ENCODE results near the gene CCRL2.

CCRL2 gene

GRCh38 chr3:46406788-46407611 is at the start of gene CCRL2, which contains the start of gene CCR5AS:
Gene CCRL2, plus strand, starts transcription at chr3:46407259. Its CDS starts 821 bp downstream, at chr3:46408080.
Gene CCR5AS, minus strand, starts transcription at chr3:46407066.
- no peak for DNase-seq

GRCh38 chr3:46358466-46358865 is 48.6 kb upstream of the CCRL2 start:
- DNase-seq, result no peak

GRCh38 chr3:46359733-46360493 is 47.1 kb upstream of the CCRL2 start:
- no peak for DNase-seq

- DNase-seq, result no peak
These were observed 46.2 kb upstream of the CCRL2 start for GRCh38 chr3:46360907-46361306.

GRCh38 chr3:46361408-46362283 is 45.4 kb upstream of the CCRL2 start:
- DNase-seq, result no peak

GRCh38 chr3:46365041-46365440 is 42.0 kb upstream of the CCRL2 start:
- no peak for DNase-seq

- no peak for DNase-seq
These were observed 41.1 kb upstream of the CCRL2 start for GRCh38 chr3:46365737-46366524.

- no peak for DNase-seq
These were observed 39.2 kb upstream of the CCRL2 start for GRCh38 chr3:46367811-46368210.

GRCh38 chr3:46368569-46368968 is 38.5 kb upstream of the CCRL2 start:
- DNase-seq, result no peak

GRCh38 chr3:46369151-46369550 is 37.9 kb upstream of the CCRL2 start:
- no peak for DNase-seq

GRCh38 chr3:46369675-46370132 is 37.4 kb upstream of the CCRL2 start:
- no peak for DNase-seq

- no peak for DNase-seq
These were observed 36.1 kb upstream of the CCRL2 start, which contains the start of gene CCR5 for GRCh38 chr3:46370839-46371518. Gene CCR5, plus strand, starts transcription at chr3:46370946. Its CDS starts 1,957 bp downstream, at chr3:46372903.

- no peak for DNase-seq
These were observed 35.3 kb upstream of the CCRL2 start for GRCh38 chr3:46371519-46372340.

- no peak for DNase-seq
These were observed 34.3 kb upstream of the CCRL2 start for GRCh38 chr3:46372492-46373359.

GRCh38 chr3:46374755-46375154 is 32.3 kb upstream of the CCRL2 start:
- DNase-seq, result no peak

- no peak for DNase-seq
These were observed 31.8 kb upstream of the CCRL2 start for GRCh38 chr3:46375218-46375617.

GRCh38 chr3:46375814-46376213 is 31.2 kb upstream of the CCRL2 start:
- DNase-seq, result no peak

GRCh38 chr3:46378426-46378942 is 28.6 kb upstream of the CCRL2 start:
- DNase-seq, result no peak

Measured in NCI-H510A treated with DMSO at 0.1 percent for 48 hours (cell line).